Neural progenitor cell (in vitro differentiated cells): ENCODE measurements around the gene ATXN1.

Source experiments
- CTCF ChIP-seq: fragments of 200-600 bp; sonication (generic); IDR thresholded peaks from 2 replicates; pipeline ENCODE4 v1.5.1; 2017; ENCODE audit warnings: antibody characterized with exemption, mild to moderate bottlenecking
- EZH2 ChIP-seq: fragments of 200-600 bp; sonication (generic); IDR thresholded peaks from 2 replicates; pipeline ENCODE4 v1.6.1; 2017; ENCODE audit warnings: antibody characterized with exemption, mild to moderate bottlenecking, moderate library complexity
- EZH2phosphoT487 ChIP-seq: fragments of 200-600 bp; sonication (generic); IDR thresholded peaks from 2 replicates; pipeline ENCODE4 v1.6.1; 2017; ENCODE audit warnings: antibody characterized with exemption

- TF ChIP-seq CTCF (no peak), EZH2 (no peak), EZH2phosphoT487 (no peak)
Measured at GRCh38 chr6:16333580-16333979, 427.7 kb downstream of the ATXN1 start.
